ENCODE measurements around the gene SLK. TPM values are rescaled to one million over a fixed set of nuclear protein-coding genes. Genes with fewer than 3 reads are reported as not detected.

The SLK gene
- total RNA-seq, 1 donor from 2014 or later = 42.7 TPM

DNA sequence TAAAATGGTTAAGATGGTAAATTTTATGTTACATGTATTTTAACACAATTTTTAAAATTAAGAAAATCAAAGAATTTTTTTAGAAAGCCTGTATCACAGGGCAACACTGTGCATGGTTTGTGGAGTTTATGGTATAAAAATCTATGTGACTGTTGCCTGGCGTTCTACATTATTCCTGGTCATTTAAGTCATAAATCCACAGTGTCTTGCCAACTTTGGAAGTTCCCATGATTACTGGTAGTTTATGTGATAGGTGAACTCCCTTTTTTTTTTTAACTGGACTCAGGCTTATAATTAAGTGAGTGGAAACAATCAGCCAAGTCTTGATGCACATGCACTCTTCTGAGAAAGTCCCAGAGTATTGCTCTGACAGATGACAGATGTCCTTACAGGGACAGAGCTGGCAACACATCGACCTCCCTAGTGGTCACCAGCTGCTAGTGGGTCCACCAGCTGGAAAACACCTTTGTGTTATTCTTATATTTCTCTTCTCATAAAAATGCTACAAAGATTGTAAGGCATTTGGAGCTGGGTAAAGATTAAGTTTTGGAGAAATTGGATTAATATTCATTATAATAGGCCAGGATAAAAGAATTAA is 40.1 kb upstream of the SLK start:
- Mint-ChIP-seq H3K4me1 (peaks cover 4% of the 10 kb centered on the region), H3K27ac (no peak overlapping the region), H3K4me3 (no peak overlapping the region), H3K9me3 (no peaks in the 10 kb centered on the region), H3K27me3 (ENCODE audit: insufficient read depth, low read depth) (peaks cover 2% of the 10 kb centered on the region), H3K36me3 (no peaks in the 10 kb centered on the region)
- Histone ChIP-seq H3K9me3 (ENCODE audit: low read depth) (no peaks in the 10 kb centered on the region), H3F3A (ENCODE audit: low read depth) (no peaks in the 10 kb centered on the region), H2AFZ (replicated peaks) (no peak overlapping the region), H3K79me2 (ENCODE audit: low read depth) (no peaks in the 10 kb centered on the region), H3K4me2 (no peak overlapping the region), H3K27me3 (no peaks in the 10 kb centered on the region), H4K20me1 (ENCODE audit: low read depth) (no peaks in the 10 kb centered on the region), H3K4me1 (peaks cover 8% of the 10 kb centered on the region), H3K27ac (no peak overlapping the region), H3K4me3 (no peak overlapping the region), H3K36me3 (no peaks in the 10 kb centered on the region), H3K9ac (no peak overlapping the region)
- no peak for DNase-seq (ENCODE audit: low spot score)
- TF ChIP-seq, protein P1, sequence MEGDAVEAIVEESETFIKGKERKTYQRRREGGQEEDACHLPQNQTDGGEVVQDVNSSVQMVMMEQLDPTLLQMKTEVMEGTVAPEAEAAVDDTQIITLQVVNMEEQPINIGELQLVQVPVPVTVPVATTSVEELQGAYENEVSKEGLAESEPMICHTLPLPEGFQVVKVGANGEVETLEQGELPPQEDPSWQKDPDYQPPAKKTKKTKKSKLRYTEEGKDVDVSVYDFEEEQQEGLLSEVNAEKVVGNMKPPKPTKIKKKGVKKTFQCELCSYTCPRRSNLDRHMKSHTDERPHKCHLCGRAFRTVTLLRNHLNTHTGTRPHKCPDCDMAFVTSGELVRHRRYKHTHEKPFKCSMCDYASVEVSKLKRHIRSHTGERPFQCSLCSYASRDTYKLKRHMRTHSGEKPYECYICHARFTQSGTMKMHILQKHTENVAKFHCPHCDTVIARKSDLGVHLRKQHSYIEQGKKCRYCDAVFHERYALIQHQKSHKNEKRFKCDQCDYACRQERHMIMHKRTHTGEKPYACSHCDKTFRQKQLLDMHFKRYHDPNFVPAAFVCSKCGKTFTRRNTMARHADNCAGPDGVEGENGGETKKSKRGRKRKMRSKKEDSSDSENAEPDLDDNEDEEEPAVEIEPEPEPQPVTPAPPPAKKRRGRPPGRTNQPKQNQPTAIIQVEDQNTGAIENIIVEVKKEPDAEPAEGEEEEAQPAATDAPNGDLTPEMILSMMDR (IDR thresholded peaks at IDR 0.05) = peak; percentile 17
- TF ChIP-seq EZH2 (IDR thresholded peaks at IDR 0.05) (no peak), EZH2phosphoT487 (IDR thresholded peaks at IDR 0.05) (no peak)

DNA sequence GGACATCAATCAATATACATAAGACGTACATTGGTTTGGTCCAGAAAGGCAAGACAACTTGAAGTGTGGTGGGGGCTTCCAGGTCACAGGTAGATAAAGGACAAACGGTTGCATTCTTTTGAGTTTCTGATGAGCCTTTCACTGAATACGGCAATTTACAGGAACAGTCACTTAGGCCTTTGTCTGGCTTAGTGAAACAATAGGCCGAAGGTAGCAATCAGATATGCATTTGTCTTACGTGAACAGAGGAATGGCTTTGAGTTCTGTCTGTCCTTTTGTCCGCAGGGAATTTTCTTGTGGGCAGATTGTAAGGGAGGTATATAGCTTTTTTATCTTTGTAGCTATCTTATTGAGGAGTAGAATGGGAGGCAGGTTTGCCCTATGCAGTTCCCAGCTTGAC is 38.2 kb upstream of the SLK start:
- Mint-ChIP-seq H3K4me1 (peaks cover 7% of the 10 kb centered on the region), H3K27me3 (ENCODE audit: insufficient read depth, low read depth) (peaks cover 2% of the 10 kb centered on the region), H3K36me3 (no peaks in the 10 kb centered on the region), H3K9me3 (no peaks in the 10 kb centered on the region), H3K27ac (no peak overlapping the region), H3K4me3 (no peak overlapping the region)
- Histone ChIP-seq H3K4me1 (peaks cover 6% of the 10 kb centered on the region), H3K4me2 (no peak overlapping the region), H3K27me3 (no peaks in the 10 kb centered on the region), H3K9ac (no peak overlapping the region), H3F3A (ENCODE audit: low read depth) (no peaks in the 10 kb centered on the region), H4K20me1 (ENCODE audit: low read depth) (no peaks in the 10 kb centered on the region), H3K9me3 (ENCODE audit: low read depth) (no peaks in the 10 kb centered on the region), H3K36me3 (no peaks in the 10 kb centered on the region), H2AFZ (replicated peaks) (no peak overlapping the region), H3K27ac (no peak overlapping the region), H3K4me3 (no peak overlapping the region), H3K79me2 (ENCODE audit: low read depth) (no peaks in the 10 kb centered on the region)
- TF ChIP-seq EZH2 (IDR thresholded peaks at IDR 0.05) = no peak
- DNase-seq (ENCODE audit: low spot score) = no peak

DNA sequence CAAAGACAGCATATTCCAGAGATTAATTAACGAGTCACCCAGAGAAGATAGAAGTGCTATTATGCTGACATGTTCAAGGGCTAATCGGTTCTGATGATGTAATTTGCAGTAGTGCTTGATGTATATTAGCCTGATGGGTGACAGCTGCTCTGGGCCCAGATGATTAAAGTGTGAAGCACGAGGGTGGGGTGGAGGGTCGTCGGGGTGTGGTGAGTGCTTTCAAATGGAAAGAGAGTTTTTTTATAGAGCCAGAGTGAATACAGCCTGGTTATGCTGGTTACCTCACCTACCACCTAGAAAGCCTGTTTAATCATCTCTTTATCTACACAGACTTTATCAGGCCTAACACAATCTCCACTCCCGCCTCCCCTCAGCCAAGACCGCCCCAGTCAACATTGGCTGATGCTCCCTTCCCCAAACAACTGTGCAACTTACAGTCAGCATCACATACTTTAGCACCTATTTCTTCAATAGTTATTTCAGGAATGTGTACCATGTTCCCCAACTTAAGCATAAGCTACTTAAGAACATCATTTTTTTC is 37.5 kb upstream of the SLK start:
- Mint-ChIP-seq H3K4me1 (peaks cover 7% of the 10 kb centered on the region), H3K36me3 (no peaks in the 10 kb centered on the region), H3K9me3 (no peaks in the 10 kb centered on the region), H3K4me3 (no peak overlapping the region), H3K27ac (no peak overlapping the region), H3K27me3 (ENCODE audit: insufficient read depth, low read depth) (peaks cover 2% of the 10 kb centered on the region)
- Histone ChIP-seq H3F3A (ENCODE audit: low read depth) (no peaks in the 10 kb centered on the region), H3K9me3 (ENCODE audit: low read depth) (no peaks in the 10 kb centered on the region), H3K4me3 (no peak overlapping the region), H4K20me1 (ENCODE audit: low read depth) (no peaks in the 10 kb centered on the region), H3K27me3 (no peaks in the 10 kb centered on the region), H3K27ac (no peak overlapping the region), H3K36me3 (no peaks in the 10 kb centered on the region), H2AFZ (replicated peaks) (no peak overlapping the region), H3K4me1 (peaks cover 6% of the 10 kb centered on the region), H3K79me2 (ENCODE audit: low read depth) (no peaks in the 10 kb centered on the region), H3K9ac (no peak overlapping the region), H3K4me2 (no peak overlapping the region)
- no peak for DNase-seq (ENCODE audit: low spot score)
- TF ChIP-seq EZH2phosphoT487 (IDR thresholded peaks at IDR 0.05) = no peak
- no peak for TF ChIP-seq EZH2 (IDR thresholded peaks at IDR 0.05)
- TF ChIP-seq, protein P1 (IDR thresholded peaks at IDR 0.05) = no peak

DNA sequence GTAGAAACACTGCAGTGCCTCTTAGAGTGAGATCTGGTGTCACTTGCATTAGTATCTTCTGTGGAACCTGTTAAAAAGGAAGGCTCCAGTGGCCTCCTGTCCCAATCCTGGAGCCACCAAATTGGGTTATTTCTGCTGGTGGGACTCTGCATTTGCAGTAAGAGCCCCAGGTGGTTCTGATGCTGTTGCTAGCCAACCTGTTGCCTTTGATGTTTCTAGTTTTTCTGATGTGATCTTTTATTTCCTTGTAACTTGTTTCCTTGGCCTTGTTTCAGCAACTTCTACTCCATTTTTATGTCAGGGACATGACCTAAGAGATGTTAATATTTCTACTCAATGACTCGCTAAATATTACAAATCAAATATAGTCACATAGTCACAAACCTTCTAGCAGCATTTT is 36.5 kb upstream of the SLK start:
- Histone ChIP-seq H3K79me2 (ENCODE audit: low read depth) (no peaks in the 10 kb centered on the region), H3K36me3 (no peaks in the 10 kb centered on the region), H4K20me1 (ENCODE audit: low read depth) (no peaks in the 10 kb centered on the region), H3K4me3 (no peak overlapping the region), H3F3A (ENCODE audit: low read depth) (no peaks in the 10 kb centered on the region), H3K4me1 (peaks cover 6% of the 10 kb centered on the region), H3K9me3 (ENCODE audit: low read depth) (no peaks in the 10 kb centered on the region), H3K4me2 (no peak overlapping the region), H2AFZ (replicated peaks) (no peak overlapping the region), H3K27ac (no peak overlapping the region), H3K27me3 (no peaks in the 10 kb centered on the region), H3K9ac (no peak overlapping the region)
- H3K4me1 Mint-ChIP-seq = peaks cover 7% of the 10 kb centered on the region
- no peak for DNase-seq (ENCODE audit: low spot score)
- H3K9me3 Mint-ChIP-seq = no peaks in the 10 kb centered on the region
- no peaks in the 10 kb centered on the region for H3K36me3 Mint-ChIP-seq
- no peak for TF ChIP-seq EZH2phosphoT487 (IDR thresholded peaks at IDR 0.05)
- TF ChIP-seq, protein P1 (IDR thresholded peaks at IDR 0.05) = no peak
- TF ChIP-seq EZH2 (IDR thresholded peaks at IDR 0.05) = no peak
- no peak overlapping the region for H3K27ac Mint-ChIP-seq
- H3K27me3 Mint-ChIP-seq (ENCODE audit: insufficient read depth, low read depth) = peaks cover 2% of the 10 kb centered on the region
- no peak overlapping the region for H3K4me3 Mint-ChIP-seq

All from neural progenitor cell (in vitro differentiated cells).